GM18511 (cell line): ENCODE measurements around the gene RAB36.

ENCODE experiments used
- ATAC-seq: cut with Tn5 transposase; IDR thresholded peaks from one replicate; pipeline ENCODE4 v1.9.1; 2021; ENCODE audit warnings: mild to moderate bottlenecking, moderate library complexity; ENCODE audit not compliant: unreplicated experiment

RAB36 gene

GRCh38 chr22:23180893-23181720, 35.8 kb downstream of the RAB36 start:
- no peak for ATAC-seq

GRCh38 chr22:23181721-23182308, 36.5 kb downstream of the RAB36 start:
- ATAC-seq = no peak

GRCh38 chr22:23182309-23183060, 37.2 kb downstream of the RAB36 start:
- ATAC-seq = no peak

- no peak for ATAC-seq
These were observed 37.9 kb downstream of the RAB36 start for GRCh38 chr22:23183061-23183698.

GRCh38 chr22:23184100-23184763, 39.0 kb downstream of the RAB36 start:
- ATAC-seq = no peak

DNA sequence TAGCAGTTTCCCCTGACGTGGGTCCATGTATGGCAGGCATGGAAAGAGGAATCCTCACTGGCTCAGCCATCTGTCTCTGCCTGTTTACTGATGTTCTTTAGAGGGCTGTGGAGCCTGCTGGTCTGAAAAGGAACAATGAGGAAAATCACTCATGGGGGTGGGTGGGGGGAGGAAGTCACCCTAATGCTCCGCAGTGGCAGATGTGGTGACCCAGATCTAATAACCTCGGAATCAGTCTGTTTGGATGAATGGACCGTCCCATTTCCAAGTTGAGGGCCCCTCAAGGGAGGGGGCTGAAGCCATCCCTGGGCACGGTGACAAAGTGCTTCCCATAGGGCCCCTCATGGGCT, 39.5 kb downstream of the RAB36 start:
- ATAC-seq = no peak

- no peak for ATAC-seq
These were observed 41.9 kb downstream of the RAB36 start for GRCh38 chr22:23187211-23187610.

GRCh38 chr22:23187871-23188700, 42.8 kb downstream of the RAB36 start:
- ATAC-seq = no peak

- no peak for ATAC-seq
These were observed 45.2 kb downstream of the RAB36 start for GRCh38 chr22:23190526-23190925.

GRCh38 chr22:23192133-23192532, 46.9 kb downstream of the RAB36 start:
- no peak for ATAC-seq

DNA sequence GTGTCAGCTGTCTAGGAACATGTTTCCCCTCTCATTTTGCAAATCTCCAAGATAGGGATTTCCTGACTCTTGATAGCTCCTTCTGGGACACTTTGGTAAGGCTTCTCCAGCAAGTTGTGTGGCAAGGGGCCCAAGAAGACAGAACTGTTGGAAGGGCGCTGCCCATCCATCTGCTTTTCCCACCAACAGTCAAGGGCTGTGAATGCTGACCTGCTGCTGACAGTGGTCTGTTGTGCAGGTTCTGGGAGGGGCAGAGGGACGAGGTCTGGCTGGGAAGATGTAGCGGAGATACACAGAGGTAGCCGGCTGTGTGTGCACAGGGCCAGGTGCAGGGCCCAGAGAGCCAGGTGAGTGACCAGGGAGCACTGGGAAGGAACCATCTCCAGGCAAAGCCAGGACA, 47.3 kb downstream of the RAB36 start:
- ATAC-seq = no peak

- ATAC-seq = no peak
These were observed 48.0 kb downstream of the RAB36 start for GRCh38 chr22:23193196-23193827.

DNA sequence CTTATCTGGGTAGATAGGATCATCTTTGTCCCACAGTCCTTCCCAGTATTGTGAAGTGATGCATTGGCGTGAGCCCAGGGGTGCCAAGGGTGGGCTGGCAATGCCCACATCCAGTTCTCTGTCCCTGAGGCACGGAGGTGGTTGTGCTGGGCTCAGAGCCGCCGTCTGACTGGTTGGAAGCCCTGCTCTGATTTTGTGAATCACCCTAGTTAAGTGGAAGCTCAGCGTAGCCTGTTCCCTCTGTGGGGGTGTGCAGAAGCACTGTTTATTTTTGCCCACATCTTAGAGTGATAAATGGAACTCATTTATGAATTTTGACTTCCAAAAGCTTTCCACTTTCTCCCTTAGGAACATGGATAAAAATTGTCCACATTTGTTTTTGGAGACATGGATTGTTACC, 48.6 kb downstream of the RAB36 start:
- ATAC-seq = no peak

DNA sequence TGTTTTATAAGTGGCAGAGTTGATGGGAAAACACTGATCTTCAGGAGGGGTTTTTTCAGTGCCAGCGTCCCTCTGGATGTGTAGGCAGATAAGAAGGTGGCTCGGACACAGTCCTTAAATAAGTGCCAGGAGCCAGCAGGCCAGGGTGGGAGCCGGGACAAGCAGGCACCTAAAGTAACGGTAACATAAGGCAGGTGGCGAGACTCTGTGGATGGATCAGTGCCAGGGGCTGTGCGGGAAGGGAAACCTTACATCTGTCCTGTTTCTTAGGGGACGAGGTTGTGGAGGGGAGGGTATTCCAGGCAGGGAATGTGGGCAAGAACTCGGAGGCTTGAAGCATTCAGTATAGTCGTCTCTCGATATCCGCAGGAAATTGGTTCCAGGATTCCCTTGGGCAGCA, 50.9 kb downstream of the RAB36 start:
- ATAC-seq = no peak

DNA sequence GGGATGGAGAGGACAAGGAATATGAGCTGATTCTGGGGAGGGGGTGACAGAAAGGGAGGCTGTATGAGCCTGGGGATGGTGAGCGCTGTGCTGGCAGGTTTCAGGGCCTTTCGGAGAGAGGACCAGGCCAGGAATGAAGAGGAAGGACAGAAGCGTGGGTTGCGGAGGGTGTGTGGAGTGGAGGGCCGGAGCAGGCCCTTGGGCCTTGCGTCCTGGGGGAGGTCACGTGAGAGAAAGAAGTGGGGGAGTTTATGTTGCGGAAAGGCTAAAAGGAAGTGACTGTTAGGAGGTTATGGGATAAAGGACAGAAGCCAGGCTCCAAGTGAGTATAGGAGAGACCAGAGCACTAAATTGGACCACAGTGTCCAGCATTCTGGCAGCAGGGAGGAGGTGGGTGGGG, 52.6 kb downstream of the RAB36 start:
- ATAC-seq = no peak

- ATAC-seq = no peak
These were observed 53.9 kb downstream of the RAB36 start for GRCh38 chr22:23199159-23199558.

DNA sequence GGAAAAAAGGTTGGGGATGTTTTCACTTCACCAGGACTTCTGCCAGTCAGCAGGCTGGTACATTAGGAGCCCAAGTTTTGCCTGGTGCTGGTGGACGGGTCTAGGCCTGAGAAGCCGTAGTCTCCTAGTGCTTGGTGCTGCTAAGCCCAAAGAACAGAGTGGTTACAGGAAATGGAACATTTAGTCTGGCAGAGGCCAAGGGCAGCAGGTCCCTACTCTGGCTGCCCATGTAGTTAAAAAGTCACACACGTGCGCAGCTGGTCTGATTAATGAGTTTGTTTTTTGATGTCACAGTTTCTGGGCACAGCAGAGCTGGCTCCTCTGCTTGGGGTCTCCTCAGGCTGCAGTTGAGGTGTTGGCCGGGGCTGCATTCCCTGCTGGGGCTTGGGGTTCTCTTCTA, 55.6 kb downstream of the RAB36 start:
- ATAC-seq = no peak

DNA sequence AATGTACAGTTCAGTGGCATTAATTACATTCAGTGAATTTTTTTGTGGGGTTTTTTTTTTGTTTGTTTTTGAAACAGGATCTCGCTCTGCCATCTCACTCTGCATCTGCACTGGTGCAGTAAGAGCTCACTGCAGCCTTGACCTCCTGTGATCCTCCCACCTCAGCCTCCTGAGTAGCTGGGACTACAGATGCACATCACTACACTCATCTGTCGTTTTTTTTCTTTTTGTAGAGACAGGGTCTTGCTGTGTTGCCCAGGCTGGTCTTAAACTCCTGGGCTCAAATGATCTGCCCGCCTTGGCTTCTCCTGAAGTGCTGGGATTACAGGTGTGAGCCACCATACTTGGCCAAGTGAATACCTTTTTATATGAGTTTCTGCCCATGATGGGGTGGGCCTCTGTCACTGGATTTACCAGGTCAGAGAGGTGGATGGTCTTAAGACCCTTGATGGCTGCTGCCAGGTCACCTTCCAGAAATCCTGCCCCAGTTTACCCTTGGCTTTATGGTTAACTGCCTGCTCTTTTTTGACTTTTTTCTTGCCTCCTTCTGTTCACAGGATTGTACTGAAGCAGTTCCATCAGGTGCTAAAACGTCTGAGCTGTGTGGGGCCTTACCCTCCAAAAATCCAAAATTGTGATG, 57.7 kb downstream of the RAB36 start:
- ATAC-seq = no peak

DNA sequence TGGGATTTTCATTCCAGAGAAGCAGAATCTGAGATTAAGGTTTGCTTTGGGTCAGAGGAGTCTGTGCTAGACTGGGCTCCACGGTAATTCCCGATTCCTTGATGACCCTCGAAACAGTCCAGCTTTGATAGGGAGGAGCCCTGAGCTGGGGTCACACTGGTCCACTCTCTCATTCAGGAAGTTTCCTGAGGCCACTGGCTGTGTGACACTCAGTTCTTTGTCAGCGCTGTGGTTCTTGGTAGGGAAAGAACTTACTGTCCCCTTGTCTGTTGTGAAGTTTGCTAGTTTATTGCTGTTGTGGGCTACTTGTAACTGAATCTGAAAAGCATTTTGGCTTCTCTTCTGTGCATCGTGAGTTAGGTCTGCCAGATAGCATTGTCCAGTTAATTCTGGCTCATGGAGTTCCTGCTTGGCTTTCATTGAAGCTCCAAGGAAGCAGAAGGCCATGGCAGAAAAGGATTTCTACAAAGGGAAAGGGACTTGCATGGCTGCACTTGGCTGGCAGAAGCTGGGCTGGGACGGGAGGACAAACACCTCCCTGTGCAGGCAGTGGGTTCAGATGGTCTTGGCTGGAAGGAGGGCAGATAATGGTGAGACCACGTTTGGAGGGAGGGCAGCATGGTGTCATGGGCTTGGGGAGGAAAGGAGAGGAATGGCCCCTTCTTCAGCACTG, 58.3 kb downstream of the RAB36 start:
- no peak for ATAC-seq
